Measurements from ENCODE around the gene GFI1B. TPM values are rescaled to one million over a fixed set of nuclear protein-coding genes. Genes with fewer than 3 reads are reported as not detected.

Gene GFI1B
- total and polyA plus RNA-seq, 10 of the 15 experiments (the other 5 are each of a cell fraction or from before 2014, with no cell fraction given) = 0.04 to 0.11 (median 0.05) TPM; not detected in 7

- no peak for TF ChIP-seq BCLAF1 (IDR thresholded peaks at IDR 0.05)
These were observed 29.9 kb downstream of the GFI1B start (continued) for GRCh38 chr9:133008406-133008805.

GRCh38 chr9:133008824-133009223 lies 30.3 kb downstream of the GFI1B start:
- no peaks in the 10 kb centered on the region for H3K79me2 ChIP-seq (ENCODE audit: control insufficient read depth, insufficient read depth, low read length)
- CTCF ChIA-PET = no interaction called here
- DNase-seq (ENCODE audit: low read depth, low spot score) (no peak), ATAC-seq (no peak), FAIRE-seq (no peak)
- POLR2A ChIA-PET = no interaction called here
- no peak overlapping the region for H3K4me2 ChIP-seq (ENCODE audit: control insufficient read depth, insufficient read depth)
- H3K4me1 ChIP-seq (ENCODE audit: control insufficient read depth, insufficient read depth, low read length) = no peaks in the 10 kb centered on the region
- H3K27ac ChIP-seq (ENCODE audit: control insufficient read depth, insufficient read depth) = no peak overlapping the region
- 60% methylated on average over 2 of the region's 2 CpGs for WGBS (ENCODE audit: insufficient coverage, insufficient replicate concordance, low lambda C conversion rate, missing lambda C conversion rate)
- H3K4me3 ChIP-seq = no peak overlapping the region
- H3K27me3 ChIP-seq (replicated peaks in 1 of 2; ENCODE audit: control insufficient read depth in 2 of 2, insufficient read depth in 2 of 2, low read length in 1 of 2) = peaks cover 0 to under 1% of the 10 kb centered on the region in 2 experiments; a peak in 2 of 4 replicates
- BruUV-seq (replicated peaks) = no TSS peak
- no peak overlapping the region for H3K9ac ChIP-seq (ENCODE audit: control insufficient read depth, insufficient read depth, low read length)
- intact Hi-C loops (cut with micrococcal nuclease; ENCODE audit: unreplicated experiment) (no loop called here), in situ Hi-C loops (cut with MboI) (no loop called here)
- RAD21 ChIA-PET (ENCODE audit: unreplicated experiment) = no interaction called here
- no peak overlapping the region for H2AFZ ChIP-seq (ENCODE audit: control insufficient read depth, low read depth, low read length)
- no peaks in the 10 kb centered on the region for H3K36me3 ChIP-seq (ENCODE audit: control insufficient read depth in 2 of 2, insufficient read depth in 2 of 2, low read length in 1 of 2)
- H4K20me1 ChIP-seq (ENCODE audit: control insufficient read depth, insufficient read depth) = no peaks in the 10 kb centered on the region
- SMC1A ChIA-PET (ENCODE audit: uncharacterized antibody, unreplicated experiment) = no interaction called here
- no peak for TF ChIP-seq MAX (IDR thresholded peaks at IDR 0.05; ENCODE audit: low read depth, low read length)
- TF ChIP-seq SPI1 (IDR thresholded peaks at IDR 0.05; ENCODE audit: borderline replicate concordance, insufficient read depth, low read depth, low read length) = no peak
- no peak for TF ChIP-seq ESRRA (IDR thresholded peaks at IDR 0.05; ENCODE audit: low read length)
- no peak for TF ChIP-seq ATF7 (IDR thresholded peaks at IDR 0.05; ENCODE audit: low read depth)
- TF ChIP-seq NKRF (conservative IDR thresholded peaks at IDR 0.05) = no peak
- TF ChIP-seq CHD1 (IDR thresholded peaks at IDR 0.05; ENCODE audit: low read depth, low read length) = no peak
- no peaks in the 10 kb centered on the region; the same call in 2 of the 3 replicates for H3K9me3 ChIP-seq (replicated peaks; ENCODE audit: control insufficient read depth, insufficient read depth, low read length)

Data from GM12878 (cell line).